IMR-90 (cell line): ENCODE measurements around the gene HTR5A. TPM values are rescaled to one million over a fixed set of nuclear protein-coding genes. Genes with fewer than 3 reads are reported as not detected.

ENCODE experiments used
- ATAC-seq: fragments of 200-7000 bp; cut with Tn5 transposase; 2 replicates; pipeline ENCODE4 v1.9.1; 2020; ENCODE audit warnings: low read depth, mild to moderate bottlenecking, moderate library complexity
- BruUV-seq: library from RNA; stranded (reverse); fragments of 400-500 nt; replicated peaks from 2 replicates; lab custom pipeline; 2021; lab: Mats Ljungman, UMichigan
- CTCF ChIA-PET: fragments of 300-600 bp; formaldehyde crosslinking; extraction: SDS; loops from one replicate; lab custom pipeline; 2021; ENCODE audit warnings: antibody characterized with exemption; lab: Yijun Ruan, JAX
- POLR2A ChIA-PET: fragments of 300-600 bp; sonication (Branson Sonifier 250); formaldehyde crosslinking; loops from one replicate; lab custom pipeline; 2022; ENCODE audit warnings: antibody characterized with exemption; ENCODE audit not compliant: unreplicated experiment; lab: Charles Lee
- DNase-seq: peaks from one replicate; pipeline ENCODE4 v3.0.0; 2013
- H2AFZ ChIP-seq: replicated peaks from 2 replicates; pipeline ENCODE3; 2013; ENCODE audit warnings: low read length, mild to moderate bottlenecking; ENCODE audit not compliant: poor library complexity
- H2AK5ac ChIP-seq: 2 replicates; pipeline ENCODE4 v1.6.1; 2013; ENCODE audit warnings: low read depth, low read length, inconsistent platforms
- H2AK9ac ChIP-seq: replicated peaks from 2 replicates; pipeline ENCODE3; 2013; ENCODE audit warnings: mild to moderate bottlenecking, low read depth, low read length, moderate library complexity; ENCODE audit not compliant: poor library complexity
- H2BK120ac ChIP-seq: 2 replicates; pipeline ENCODE4 v1.6.1; 2013; ENCODE audit warnings: low read depth, low read length, inconsistent platforms
- H2BK15ac ChIP-seq: 3 replicates; pipeline ENCODE4 v1.6.1; 2013; ENCODE audit warnings: low read depth, low read length, inconsistent platforms
- H2BK20ac ChIP-seq: 2 replicates; pipeline ENCODE4 v1.6.1; 2013; ENCODE audit warnings: low read depth, mild to moderate bottlenecking, inconsistent platforms, low read length, moderate library complexity
- H2BK5ac ChIP-seq: 2 replicates; pipeline ENCODE4 v1.6.1; 2013; ENCODE audit warnings: mild to moderate bottlenecking, low read depth, low read length, inconsistent platforms; ENCODE audit not compliant: poor library complexity, severe bottlenecking
- H3K14ac ChIP-seq: replicated peaks from 2 replicates; pipeline ENCODE4 v1.6.1; 2013; ENCODE audit warnings: low read depth, low read length, inconsistent platforms
- H3K18ac ChIP-seq: 2 replicates; pipeline ENCODE4 v1.6.1; 2013; ENCODE audit warnings: low read depth, low read length, control low read depth
- H3K23ac ChIP-seq: 2 replicates; pipeline ENCODE4 v1.6.1; 2013; ENCODE audit warnings: low read depth, low read length, inconsistent platforms
- H3K27ac ChIP-seq: 2 replicates; pipeline ENCODE4 v1.5.1; 2013; ENCODE audit warnings: mild to moderate bottlenecking, control low read depth, low read length; ENCODE audit not compliant: insufficient read depth
- H3K27me3 ChIP-seq: 2 replicates; pipeline ENCODE4 v1.6.1; 2013; ENCODE audit warnings: low read length; ENCODE audit not compliant: control insufficient read depth, insufficient read depth
- H3K36me3 ChIP-seq: 2 replicates; pipeline ENCODE4 v1.6.1; 2013; ENCODE audit warnings: low read length, mixed read lengths; ENCODE audit not compliant: control insufficient read depth, insufficient read depth
- H3K4ac ChIP-seq: 2 replicates; pipeline ENCODE4 v1.6.1; 2013; ENCODE audit warnings: low read depth, low read length, inconsistent platforms
- H3K4me1 ChIP-seq: 2 replicates; pipeline ENCODE4 v1.6.1; 2013; ENCODE audit warnings: low read length, mixed read lengths; ENCODE audit not compliant: control insufficient read depth, insufficient read depth
- H3K4me2 ChIP-seq: 2 replicates; pipeline ENCODE4 v1.6.1; 2013; ENCODE audit warnings: low read depth, mild to moderate bottlenecking, control low read depth, low read length, moderate library complexity
- H3K4me3 ChIP-seq: 2 replicates; pipeline ENCODE4 v1.5.1; 2013; ENCODE audit warnings: low read depth, mild to moderate bottlenecking, control low read depth, low read length, moderate library complexity; ENCODE audit not compliant: insufficient read depth
- H3K56ac ChIP-seq: 2 replicates; pipeline ENCODE4 v1.6.1; 2013; ENCODE audit warnings: low read length, inconsistent platforms; ENCODE audit not compliant: insufficient read depth; ENCODE audit errors: extremely low read depth
- H3K79me1 ChIP-seq, 2 experiments: 2 replicates each; pipeline ENCODE4 v1.6.1; 2013; ENCODE audit warnings: low read length in 2 of 2, inconsistent platforms in 1 of 2, low read depth in 1 of 2
- H3K9ac ChIP-seq: 2 replicates; pipeline ENCODE4 v1.6.1; 2013; ENCODE audit warnings: low read depth, low read length, control low read depth
- H3K9me1 ChIP-seq: 2 replicates; pipeline ENCODE4 v1.6.1; 2013; ENCODE audit warnings: low read length, inconsistent platforms; ENCODE audit not compliant: insufficient read depth
- H3K9me3 ChIP-seq: 2 replicates; pipeline ENCODE4 v1.6.1; 2013; ENCODE audit warnings: low read length; ENCODE audit not compliant: control insufficient read depth, insufficient read depth
- H4K20me1 ChIP-seq: 2 replicates; pipeline ENCODE4 v1.6.1; 2013; ENCODE audit warnings: low read length, inconsistent platforms; ENCODE audit not compliant: insufficient read depth
- H4K5ac ChIP-seq: 2 replicates; pipeline ENCODE4 v1.6.1; 2013; ENCODE audit warnings: mild to moderate bottlenecking, low read depth, low read length, control low read depth
- H4K8ac ChIP-seq, 2 experiments: 2 replicates each; pipeline ENCODE4 v1.6.1; 2013; ENCODE audit warnings: low read depth in 2 of 2, low read length in 2 of 2, control low read depth in 1 of 2, inconsistent platforms in 1 of 2
- H4K91ac ChIP-seq: 2 replicates; pipeline ENCODE4 v1.6.1; 2013; ENCODE audit warnings: low read depth, low read length, inconsistent platforms; ENCODE audit not compliant: insufficient read depth
- BHLHE40 ChIP-seq: fragments of 150-350 bp; IDR thresholded peaks from 2 replicates; pipeline ENCODE4 v1.6.1; 2016; ENCODE audit warnings: mild to moderate bottlenecking, low read depth, low read length
- CEBPB ChIP-seq: IDR thresholded peaks from 2 replicates; pipeline ENCODE4 v1.6.1; 2012; ENCODE audit warnings: low read depth, low read length, improper control_type of control experiment
- CHD1 ChIP-seq: IDR thresholded peaks from 2 replicates; pipeline ENCODE4 v1.6.1; 2012; ENCODE audit warnings: low read depth, low read length, improper control_type of control experiment
- CTCF ChIP-seq: conservative IDR thresholded peaks from 2 replicates; pipeline ENCODE4 v1.5.1; 2012; ENCODE audit warnings: mild to moderate bottlenecking, low read depth, low read length, improper control_type of control experiment
- FOS ChIP-seq: fragments of 150-350 bp; IDR thresholded peaks from 2 replicates; pipeline ENCODE4 v1.6.1; 2016; ENCODE audit warnings: low read depth, low read length
- MAFK ChIP-seq: IDR thresholded peaks from 2 replicates; pipeline ENCODE4 v1.6.1; 2012; ENCODE audit warnings: low read depth, low read length, improper control_type of control experiment
- MAZ ChIP-seq: IDR thresholded peaks from 2 replicates; pipeline ENCODE4 v1.6.1; 2012; ENCODE audit warnings: low read depth, mild to moderate bottlenecking, low read length, improper control_type of control experiment, moderate library complexity, borderline replicate concordance
- MXI1 ChIP-seq: IDR thresholded peaks from 2 replicates; pipeline ENCODE4 v1.6.1; 2012; ENCODE audit warnings: low read depth, mild to moderate bottlenecking, low read length, moderate library complexity, borderline replicate concordance
- NFE2L2 ChIP-seq: fragments of 150-350 bp; IDR thresholded peaks from 2 replicates; pipeline ENCODE4 v1.6.1; 2016; ENCODE audit warnings: low read depth, mild to moderate bottlenecking, low read length
- POLR2A ChIP-seq: IDR thresholded peaks from 2 replicates; pipeline ENCODE4 v1.6.1; 2012; ENCODE audit warnings: mild to moderate bottlenecking, low read depth, low read length
- RAD21 ChIP-seq: IDR thresholded peaks from 2 replicates; pipeline ENCODE4 v1.6.1; 2012; ENCODE audit warnings: low read length, improper control_type of control experiment
- RCOR1 ChIP-seq: IDR thresholded peaks from 2 replicates; pipeline ENCODE4 v1.6.1; 2012; ENCODE audit warnings: mild to moderate bottlenecking, low read length, improper control_type of control experiment; ENCODE audit not compliant: insufficient replicate concordance
- RFX5 ChIP-seq: IDR thresholded peaks from 2 replicates; pipeline ENCODE4 v1.8.0; 2012; ENCODE audit warnings: low read depth, mild to moderate bottlenecking, low read length, moderate library complexity
- SMC3 ChIP-seq: fragments of 150-350 bp; IDR thresholded peaks from 2 replicates; pipeline ENCODE4 v1.6.1; 2016; ENCODE audit warnings: low read depth, mild to moderate bottlenecking, antibody characterized with exemption, low read length, moderate library complexity
- USF2 ChIP-seq: fragments of 150-350 bp; IDR thresholded peaks from 2 replicates; pipeline ENCODE4 v1.6.1; 2017; ENCODE audit warnings: mild to moderate bottlenecking, antibody characterized with exemption, low read length, low read depth
- WGBS, 2 experiments: methylation state at CpG; one replicate each; pipeline versions ENCODE4 v1.1.5 to v1.1.7; 2013; ENCODE audit warnings: missing lambda C conversion rate in 2 of 2; ENCODE audit not compliant: insufficient read length in 1 of 2; ENCODE audit errors: extremely low coverage in 2 of 2; 5-methylcytosine and 5-hydroxymethylcytosine counted together
- dilution Hi-C: fragments of 300-500 bp; cut with HindIII; formaldehyde crosslinking; loops from one replicate; pipeline ENCODE4 v1.14.3; 2018; ENCODE audit warnings: low sequenced_read_pairs; ENCODE audit not compliant: unreplicated experiment
- in situ Hi-C: fragments of 300-500 bp; cut with MboI; formaldehyde crosslinking; loops from 3 replicates; pipeline ENCODE4 v1.14.3; 2019; ENCODE audit warnings: low sequenced_read_pairs, inconsistent platforms, mixed read lengths
- intact Hi-C: fragments of 100-400 bp; cut with micrococcal nuclease; formaldehyde crosslinking; loops from 2 replicates; pipeline ENCODE4 v1.10.0; 2022
- polyA plus RNA-seq, 3 experiments: library from polyadenylated mRNA; depleted of rRNA; stranded (reverse); fragments of >200 nt; gene quantifications; 2 replicates each; pipeline ENCODE4 v1.2.3, GENCODE V29; 2012; ENCODE audit warnings: low replicate concordance in 1 of 3
- total RNA-seq: library from RNA; depleted of rRNA; stranded (reverse); fragments of >200 nt; gene quantifications from 2 replicates; pipeline ENCODE4 v1.2.3, GENCODE V29; 2012
- TF ChIP-seq, protein P1 (sequence below): fragments of 150-350 bp; IDR thresholded peaks from 2 replicates; pipeline ENCODE4 v1.6.1; 2016; ENCODE audit warnings: low read depth, mild to moderate bottlenecking, low read length, moderate library complexity, borderline replicate concordance

HTR5A gene
- total and polyA plus RNA-seq, 2 of the 4 experiments (the other 2 are of a cell fraction), result not detected

- WGBS, 2 experiments, result 60% methylated on average over 1 of the region's 7 CpGs; no CpG with 5 or more reads in 1 of the 2 experiments
- TF ChIP-seq CHD1 (no peak), SMC3 (no peak), RAD21 (no peak), BHLHE40 (no peak), RFX5 (no peak), NFE2L2 (no peak), CEBPB (no peak), RCOR1 (no peak), MXI1 (no peak), MAZ (no peak), POLR2A (no peak), MAFK (no peak), USF2 (no peak), FOS (no peak), CTCF (no peak)
- TF ChIP-seq, protein P1, sequence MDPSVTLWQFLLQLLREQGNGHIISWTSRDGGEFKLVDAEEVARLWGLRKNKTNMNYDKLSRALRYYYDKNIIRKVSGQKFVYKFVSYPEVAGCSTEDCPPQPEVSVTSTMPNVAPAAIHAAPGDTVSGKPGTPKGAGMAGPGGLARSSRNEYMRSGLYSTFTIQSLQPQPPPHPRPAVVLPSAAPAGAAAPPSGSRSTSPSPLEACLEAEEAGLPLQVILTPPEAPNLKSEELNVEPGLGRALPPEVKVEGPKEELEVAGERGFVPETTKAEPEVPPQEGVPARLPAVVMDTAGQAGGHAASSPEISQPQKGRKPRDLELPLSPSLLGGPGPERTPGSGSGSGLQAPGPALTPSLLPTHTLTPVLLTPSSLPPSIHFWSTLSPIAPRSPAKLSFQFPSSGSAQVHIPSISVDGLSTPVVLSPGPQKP, result no peak
- POLR2A ChIA-PET, result no interaction called here
- DNase-seq (no peak), ATAC-seq (no peak)
- Histone ChIP-seq H2BK120ac (no peak overlapping the region), H3K9me1 (no peaks in the 10 kb centered on the region), H3K79me1 (no peaks in the 10 kb centered on the region), H4K20me1 (no peaks in the 10 kb centered on the region), H3K23ac (no peak overlapping the region), H4K5ac (no peak overlapping the region), H2BK20ac (no peak overlapping the region), H2AK5ac (no peak overlapping the region), H3K4ac (no peak overlapping the region), H3K27me3 (no peaks in the 10 kb centered on the region), H3K4me1 (no peaks in the 10 kb centered on the region), H4K91ac (no peak overlapping the region), H3K14ac (no peak overlapping the region), H2AFZ (no peak overlapping the region), H2AK9ac (no peak overlapping the region), H3K9me3 (no peaks in the 10 kb centered on the region), H3K36me3 (no peaks in the 10 kb centered on the region), H3K27ac (no peak overlapping the region), H4K8ac (no peak overlapping the region), H3K56ac (no peak overlapping the region), H2BK15ac (no peak overlapping the region), H3K18ac (no peak overlapping the region), H3K9ac (no peak overlapping the region), H3K4me2 (no peak overlapping the region), H2BK5ac (no peak overlapping the region), H3K4me3 (no peak overlapping the region)
- BruUV-seq, result no TSS peak
- intact Hi-C loops (no loop called here), in situ Hi-C loops (no loop called here), dilution Hi-C loops (no loop called here)
- CTCF ChIA-PET, result no interaction called here
Observed at GRCh38 chr7:155021699-155022145, 48.4 kb upstream of the HTR5A start.
